ENCODE results near the gene SSBP2. TPM values are rescaled to one million over a fixed set of nuclear protein-coding genes. Genes with fewer than 3 reads are reported as not detected.

SSBP2 gene
- total and polyA plus RNA-seq, 2 donors (not counting 3 experiments of a cell fraction or from before 2014, with no cell fraction given): 9.6 to 11.5 TPM

GRCh38 chr5:81688215-81688614 is 62.7 kb downstream of the SSBP2 start:
- Histone ChIP-seq H3K9me3 (replicated peaks; ENCODE audit: control insufficient read depth, insufficient read depth, low read length) (no peaks in the 10 kb centered on the region), H3K36me3 (ENCODE audit: control insufficient read depth in 2 of 2, extremely low read depth in 1 of 2, insufficient read depth in 2 of 2, low read length in 2 of 2) (no peaks in the 10 kb centered on the region), H4K20me1 (replicated peaks; ENCODE audit: control insufficient read depth, extremely low read depth, insufficient read depth, low read length) (no peaks in the 10 kb centered on the region), H3K27ac (ENCODE audit: insufficient read depth, low read depth, low read length) (no peak overlapping the region), H3K9ac (replicated peaks; ENCODE audit: extremely low read depth, insufficient read depth, low read length) (no peak overlapping the region), H2AFZ (ENCODE audit: low read depth, low read length) (no peak overlapping the region), H3K4me1 (ENCODE audit: control insufficient read depth, extremely low read depth, insufficient read depth, low read length) (no peaks in the 10 kb centered on the region), H3K27me3 (ENCODE audit: control insufficient read depth in 2 of 2, insufficient read depth in 2 of 2, low read length in 2 of 2) (no peaks in the 10 kb centered on the region), H3K4me3 (replicated peaks in 1 of 3; ENCODE audit: insufficient read depth in 1 of 3, low read depth in 1 of 3, low read length in 3 of 3) (no peak overlapping the region), H3K79me2 (ENCODE audit: control insufficient read depth, insufficient read depth, low read length) (no peaks in the 10 kb centered on the region), H3K4me2 (ENCODE audit: insufficient read depth, low read length) (no peak overlapping the region), H3K9me1 (replicated peaks; ENCODE audit: control insufficient read depth, extremely low read depth, insufficient read depth, low read length) (no peaks in the 10 kb centered on the region)
- DNase-seq (ENCODE audit: low read depth, low spot score) (no peak), FAIRE-seq (no peak)
- TF ChIP-seq EZH2 (IDR thresholded peaks at IDR 0.05; ENCODE audit: borderline replicate concordance, low read depth, low read length, severe bottlenecking): no peak
- TF ChIP-seq CTCF (IDR thresholded peaks at IDR 0.05; ENCODE audit: extremely low read depth in 1 of 2, insufficient read depth in 1 of 2, low read depth in 1 of 2, low read length in 2 of 2): no peak
- TF ChIP-seq POLR2A (IDR thresholded peaks at IDR 0.05; ENCODE audit: low read depth, low read length): no peak
- TF ChIP-seq MYC (IDR thresholded peaks at IDR 0.05; ENCODE audit: low read depth, low read length): no peak
- no peak for TF ChIP-seq JUN (IDR thresholded peaks at IDR 0.05; ENCODE audit: borderline replicate concordance, insufficient read depth, insufficient read length, low read depth)
- TF ChIP-seq GATA2 (IDR thresholded peaks at IDR 0.05; ENCODE audit: insufficient read depth, insufficient read length, low read depth, low read length): no peak
- no peak for TF ChIP-seq FOS (IDR thresholded peaks at IDR 0.05; ENCODE audit: borderline replicate concordance, insufficient read depth, low read length)
- no peak for TF ChIP-seq POLR2AphosphoS5 (IDR thresholded peaks at IDR 0.05; ENCODE audit: insufficient read depth, low read depth, low read length)
- TF ChIP-seq MAX (IDR thresholded peaks at IDR 0.05; ENCODE audit: insufficient read depth, insufficient read length): no peak
- ChIA-PET CTCF (interaction anchor here (1.3 kb wide), 1 partner anchor 11 kb away, joined by 3 read pairs; no protein-coding TSS in a partner anchor), POLR2A (interaction anchor here (0.5 kb wide), 1 partner anchor 582 kb away, joined by 3 read pairs; no protein-coding TSS in a partner anchor)
- intact Hi-C loops (cut with micrococcal nuclease) (no loop called here), dilution Hi-C loops (cut with MboI; ENCODE audit: extremely low pct_ligation_motif_present, low sequenced_read_pairs) (no loop called here)
- no TSS peak for BruUV-seq (replicated peaks)
